Right lobe of liver (tissue), 6 donors: Measurements from ENCODE around the gene TLR6. TPM values are rescaled to one million over a fixed set of nuclear protein-coding genes. Genes with fewer than 3 reads are reported as not detected.
A peak's percentile ranks its signal among the peaks of the same experiment; 100 is the strongest.

Experiments
- ATAC-seq, 4 donors: fragments of 200-7000 bp; cut with Tn5 transposase; one replicate each; pipeline ENCODE4 v1.9.1; 2020; ENCODE audit warnings: mild to moderate bottlenecking in 4 of 4, moderate library complexity in 4 of 4
- DNase-seq, 3 donors: peaks; one replicate each; pipeline ENCODE4 v3.0.0-alpha.2; 2020
- H3K27ac ChIP-seq, 3 donors: fragments of 200-600 bp; one replicate each; pipeline ENCODE4 v1.8.0; 2022
- H3K27me3 ChIP-seq, 2 donors: fragments of 200-600 bp; one replicate each; pipeline ENCODE4 v1.8.0; 2022
- H3K36me3 ChIP-seq, 4 donors: fragments of 200-600 bp; sonication (generic) in 1 of 4; one replicate each; pipeline versions ENCODE4 v1.5.1 to v1.8.0; 2017 to 2022; ENCODE audit warnings: control low read depth in 1 of 4
- H3K4me1 ChIP-seq, 4 donors: fragments of 200-600 bp; sonication (generic) in 1 of 4; one replicate each; pipeline versions ENCODE4 v1.5.1 to v1.8.0; 2017 to 2022; ENCODE audit warnings: control low read depth in 1 of 4
- H3K4me3 ChIP-seq, 3 donors: fragments of 200-600 bp; one replicate each; pipeline ENCODE4 v1.8.0; 2022
- H3K9me3 ChIP-seq, 4 donors: fragments of 200-600 bp; sonication (generic) in 1 of 4; one replicate each; pipeline versions ENCODE4 v1.5.1 to v1.8.0; 2017 to 2022; ENCODE audit warnings: control low read depth in 1 of 4
- CTCF ChIP-seq, 4 donors: fragments of 200-600 bp in 3 of 4; fragments of 450-650 bp in 1 of 4; IDR thresholded peaks; one replicate each; pipeline versions ENCODE4 v1.5.1 to v1.8.0; 2016 to 2022; ENCODE audit warnings: antibody characterized with exemption in 4 of 4, mild to moderate bottlenecking in 2 of 4
- POLR2A ChIP-seq: fragments of 450-650 bp; IDR thresholded peaks from one replicate; pipeline ENCODE4 v1.6.1; 2017; ENCODE audit warnings: antibody characterized with exemption, mild to moderate bottlenecking
- WGBS: methylation state at CpG from one replicate; pipeline ENCODE4 v1.1.6; 2018; ENCODE audit warnings: low coverage, low lambda C conversion rate; ENCODE audit not compliant: insufficient coverage; ENCODE audit errors: missing lambda C conversion rate; 5-methylcytosine and 5-hydroxymethylcytosine counted together
- intact Hi-C, 2 donors: fragments of 100-400 bp; cut with DNase I; formaldehyde crosslinking; loops; one replicate each; pipeline versions ENCODE4 v1.11.2 to v1.14.1; 2022
- total RNA-seq, 6 experiments: library from RNA; depleted of rRNA in 2 of 6; stranded (reverse); fragments of >200 nt in 2 of 6; fragmentation: NEBNext Ultra II Directional in 3 of 6; extraction: Animal tissue kit (Norgen Biotek cat#: 25700) in 3 of 6; gene quantifications; one replicate each; pipeline versions ENCODE4 v1.1.0 to v1.2.4, GENCODE V29; 2016 to 2023
- donor health status: DM: no; HTN: yes; CAD: no.
- donor health status: DM: no; HTN: no; CAD: no.
- donor health status: DM: no; HTN: no; CAD: no.
- donor health status: DM: no; HTN: yes; CAD: no.
- donor health status: DM: no; HTN: yes; CAD: no.

TLR6 gene
- total RNA-seq, 6 experiments from 2014 or later = 1.2 to 3.4 (median 2.4) TPM

- WGBS = 88% methylated on average over 3 of the region's 3 CpGs
Measured at GRCh38 chr4:38795087-38795486, 61.5 kb downstream of the TLR6 start.

DNA sequence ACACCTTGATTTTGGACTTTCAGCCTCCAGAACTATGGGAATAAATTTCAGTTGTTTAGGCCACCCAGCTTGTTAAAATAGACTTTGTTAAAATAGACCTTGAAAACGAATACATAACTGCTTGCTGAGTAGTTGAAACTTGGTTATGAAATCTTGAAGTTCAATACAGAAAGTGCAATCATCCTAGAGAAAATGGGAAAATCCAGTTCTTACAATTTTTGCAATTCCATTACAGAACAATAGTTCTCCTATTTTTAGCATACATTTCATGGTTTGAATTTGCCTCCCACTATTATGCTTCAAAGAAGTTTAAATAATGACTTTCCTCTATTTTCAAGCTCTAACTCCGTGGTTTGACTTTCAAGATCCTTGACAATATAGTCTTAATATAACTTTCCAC lies 62.6 kb downstream of the TLR6 start:
- no peak for TF ChIP-seq CTCF (IDR thresholded peaks at IDR 0.05)
- no peak for TF ChIP-seq POLR2A
- H3K4me3 ChIP-seq = no peak overlapping the region
- peaks cover 0 to 10% (median 0%) of the 10 kb centered on the region in 4 donors for H3K36me3 ChIP-seq
- no peaks in the 10 kb centered on the region for H3K27me3 ChIP-seq
- no peak overlapping the region for H3K27ac ChIP-seq
- no peak for DNase-seq
- ATAC-seq = no peak
- H3K9me3 ChIP-seq = no peaks in the 10 kb centered on the region
- 33% methylated on average over 2 of the region's 2 CpGs for WGBS
- H3K4me1 ChIP-seq = peaks cover 0 to 14% (median 0%) of the 10 kb centered on the region in 4 donors
- intact Hi-C loops = no loop called here

More at GRCh38 chr4:38795087-38795486, 61.5 kb downstream of the TLR6 start:
- intact Hi-C loops = no loop called here
- no peak for TF ChIP-seq CTCF (IDR thresholded peaks at IDR 0.05)
- no peak for TF ChIP-seq POLR2A
- H3K27ac ChIP-seq = no peak overlapping the region
- no peaks in the 10 kb centered on the region for H3K9me3 ChIP-seq
- no peak overlapping the region for H3K4me3 ChIP-seq
- peaks cover 0 to 9% (median 0%) of the 10 kb centered on the region in 4 donors for H3K4me1 ChIP-seq
- peaks cover 0 to 10% (median 0%) of the 10 kb centered on the region in 4 donors for H3K36me3 ChIP-seq
- no peaks in the 10 kb centered on the region for H3K27me3 ChIP-seq
- ATAC-seq (no peak), DNase-seq (no peak)

DNA sequence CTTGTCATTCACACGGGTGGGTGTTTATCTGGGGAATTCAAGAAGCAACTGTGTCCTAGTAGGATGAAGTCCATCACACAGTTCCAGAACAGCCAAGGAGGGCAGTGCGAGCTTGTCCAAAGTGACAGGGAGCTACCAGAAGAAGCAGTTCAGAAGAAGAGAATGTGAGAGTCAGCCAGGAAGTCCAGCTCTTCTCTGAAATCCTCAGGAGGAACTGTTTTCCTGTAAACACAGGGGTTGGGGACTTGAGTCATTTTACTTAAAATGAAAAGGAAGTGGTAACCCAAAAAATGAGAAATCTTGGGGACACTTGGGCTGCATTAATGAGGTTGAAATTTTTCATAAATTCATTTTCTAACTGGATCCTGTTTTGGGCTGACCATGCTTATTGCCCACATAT lies 65.6 kb downstream of the TLR6 start:
- H3K4me3 ChIP-seq = no peak overlapping the region
- no peaks in the 10 kb centered on the region for H3K27me3 ChIP-seq
- intact Hi-C loops = no loop called here
- H3K9me3 ChIP-seq = no peaks in the 10 kb centered on the region
- H3K27ac ChIP-seq = no peak overlapping the region
- 31% methylated on average over 2 of the region's 2 CpGs for WGBS
- TF ChIP-seq CTCF (IDR thresholded peaks at IDR 0.05) (no peak), POLR2A (no peak)
- H3K36me3 ChIP-seq = no peaks in the 10 kb centered on the region
- DNase-seq (no peak), ATAC-seq (peak in 2 of 4 donors; percentile 7 to 20)
- peaks cover 0 to 26% (median 5%) of the 10 kb centered on the region in 4 donors for H3K4me1 ChIP-seq

DNA sequence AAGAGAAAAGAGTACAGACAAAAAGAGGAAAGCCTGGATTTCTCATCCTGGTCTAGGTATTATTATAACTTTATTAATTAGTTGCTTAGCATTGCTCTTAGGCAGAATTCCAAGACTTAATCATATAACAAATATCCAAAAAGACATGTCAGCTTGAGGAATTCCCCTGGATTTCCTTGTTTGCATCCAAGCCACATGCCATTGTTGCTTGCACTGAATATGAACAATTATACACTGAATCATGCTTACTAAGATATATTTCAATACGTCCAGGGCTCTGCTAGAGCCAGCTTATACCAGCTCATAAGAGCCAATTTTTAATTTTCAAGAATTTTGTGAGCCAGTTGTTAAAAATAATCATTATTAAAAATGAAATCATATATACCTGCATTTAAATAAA lies 68.3 kb downstream of the TLR6 start:
- Histone ChIP-seq H3K9me3 (no peaks in the 10 kb centered on the region), H3K27me3 (no peaks in the 10 kb centered on the region), H3K4me1 (peaks cover 0 to 26% (median 5%) of the 10 kb centered on the region in 4 donors), H3K27ac (peak overlapping the region; percentile 43 to 73 (median 64)), H3K36me3 (no peaks in the 10 kb centered on the region), H3K4me3 (no peak overlapping the region)
- peak in 2 of 4 donors; percentile 4 to 58 for ATAC-seq
- intact Hi-C loops = no loop called here
- 36% methylated on average over 1 of the region's 1 CpG for WGBS
- DNase-seq = no peak
- no peak for TF ChIP-seq POLR2A
- no peak for TF ChIP-seq CTCF (IDR thresholded peaks at IDR 0.05)

DNA sequence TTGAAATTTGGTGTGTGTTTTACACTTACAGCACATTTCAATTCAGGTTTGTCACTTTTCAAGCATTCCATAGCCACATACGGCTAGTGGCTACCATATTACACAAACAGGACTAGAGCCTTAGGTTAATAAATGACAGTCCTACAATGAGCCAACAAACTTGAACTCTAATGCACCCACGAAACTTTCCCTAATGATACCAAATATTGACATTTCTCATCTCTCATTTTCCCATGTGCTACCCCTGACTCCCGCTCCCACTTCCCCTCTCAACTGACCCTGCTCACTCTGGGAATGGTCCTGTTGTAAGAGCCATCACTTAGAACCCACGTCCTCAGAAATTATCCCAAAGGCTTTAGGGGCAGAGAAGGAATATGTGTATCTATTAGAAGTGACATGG lies 68.9 kb downstream of the TLR6 start:
- Histone ChIP-seq H3K36me3 (no peaks in the 10 kb centered on the region), H3K4me1 (peaks cover 0 to 31% (median 5%) of the 10 kb centered on the region in 4 donors), H3K4me3 (no peak overlapping the region), H3K27me3 (no peaks in the 10 kb centered on the region), H3K27ac (peak overlapping the region; percentile 43 to 73 (median 64)), H3K9me3 (no peaks in the 10 kb centered on the region)
- ATAC-seq = peak; percentile 81 to 90 (median 84)
- TF ChIP-seq CTCF (IDR thresholded peaks at IDR 0.05) = no peak
- TF ChIP-seq POLR2A = no peak
- intact Hi-C loops = no loop called here
- no peak for DNase-seq
- 27% methylated on average over 4 of the region's 4 CpGs for WGBS
